ENCODE data around the gene ARFIP1. TPM values are rescaled to one million over a fixed set of nuclear protein-coding genes. Genes with fewer than 3 reads are reported as not detected.
A peak's percentile ranks its signal among the peaks of the same experiment; 100 is the strongest.

ARFIP1 gene
- total RNA-seq, 4 donors from 2014 or later: 34.3 to 45.1 (median 42.1) TPM

DNA sequence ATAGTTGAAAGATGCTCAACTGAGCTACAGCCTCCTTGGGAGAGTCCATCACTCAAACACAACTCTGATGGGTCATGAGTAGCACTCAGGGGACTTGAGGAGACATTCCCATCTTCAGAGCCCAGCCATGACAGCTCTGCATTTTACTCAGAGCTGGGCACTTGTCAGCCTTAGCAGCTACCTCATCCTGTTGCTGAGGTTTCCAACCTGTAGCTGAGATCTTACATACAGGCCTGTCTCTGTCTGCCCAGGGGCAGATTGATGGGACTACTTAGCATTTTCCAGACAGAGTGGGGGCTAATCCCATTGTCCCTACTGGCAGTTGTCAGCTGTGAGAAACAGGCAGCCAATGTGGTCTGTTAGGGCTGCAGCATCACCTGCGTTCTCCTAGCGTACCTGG lies 159.9 kb downstream of the ARFIP1 start:
- peak overlapping the region in 2 of 3 donors; percentile 54 to 94 for H3K27ac ChIP-seq
- H3K9me3 ChIP-seq: no peaks in the 10 kb centered on the region
- H3K36me3 ChIP-seq: no peaks in the 10 kb centered on the region
- TF ChIP-seq, protein P1, sequence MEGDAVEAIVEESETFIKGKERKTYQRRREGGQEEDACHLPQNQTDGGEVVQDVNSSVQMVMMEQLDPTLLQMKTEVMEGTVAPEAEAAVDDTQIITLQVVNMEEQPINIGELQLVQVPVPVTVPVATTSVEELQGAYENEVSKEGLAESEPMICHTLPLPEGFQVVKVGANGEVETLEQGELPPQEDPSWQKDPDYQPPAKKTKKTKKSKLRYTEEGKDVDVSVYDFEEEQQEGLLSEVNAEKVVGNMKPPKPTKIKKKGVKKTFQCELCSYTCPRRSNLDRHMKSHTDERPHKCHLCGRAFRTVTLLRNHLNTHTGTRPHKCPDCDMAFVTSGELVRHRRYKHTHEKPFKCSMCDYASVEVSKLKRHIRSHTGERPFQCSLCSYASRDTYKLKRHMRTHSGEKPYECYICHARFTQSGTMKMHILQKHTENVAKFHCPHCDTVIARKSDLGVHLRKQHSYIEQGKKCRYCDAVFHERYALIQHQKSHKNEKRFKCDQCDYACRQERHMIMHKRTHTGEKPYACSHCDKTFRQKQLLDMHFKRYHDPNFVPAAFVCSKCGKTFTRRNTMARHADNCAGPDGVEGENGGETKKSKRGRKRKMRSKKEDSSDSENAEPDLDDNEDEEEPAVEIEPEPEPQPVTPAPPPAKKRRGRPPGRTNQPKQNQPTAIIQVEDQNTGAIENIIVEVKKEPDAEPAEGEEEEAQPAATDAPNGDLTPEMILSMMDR (IDR thresholded peaks at IDR 0.05): no peak
- TF ChIP-seq POLR2A (IDR thresholded peaks at IDR 0.05): no peak
- peaks cover 24 to 31% of the 10 kb centered on the region in 2 donors for H3K4me1 ChIP-seq
- no peak overlapping the region for H3K4me3 ChIP-seq (replicated peaks in 1 of 3)
- 96 to 97% methylated on average over 2 of the region's 2 CpGs for WGBS, 2 donors
- intact Hi-C loops (cut with DNase I): no loop called here
- H3K27me3 ChIP-seq: no peaks in the 10 kb centered on the region
- DNase-seq: no peak

DNA sequence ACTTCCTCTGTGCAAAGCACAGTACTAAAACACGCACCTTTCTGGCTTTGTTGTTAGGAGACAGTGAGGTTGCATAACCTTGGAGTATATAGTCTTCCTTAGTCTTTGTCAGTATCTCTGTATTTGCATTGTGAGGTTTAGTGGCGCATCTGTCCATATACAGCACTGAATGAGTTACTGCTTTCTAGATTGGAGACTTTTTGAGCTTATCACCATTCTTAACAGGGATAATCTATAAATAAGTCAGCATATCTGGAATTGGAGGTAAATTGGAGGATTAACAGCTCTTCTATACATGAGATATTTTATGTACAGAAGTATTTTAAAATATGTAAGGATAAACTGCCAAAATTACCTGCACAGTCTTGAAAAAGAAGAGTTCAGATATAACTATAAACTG lies 160.7 kb downstream of the ARFIP1 start:
- H3K9me3 ChIP-seq: no peaks in the 10 kb centered on the region
- H3K4me1 ChIP-seq: peaks cover 26 to 28% of the 10 kb centered on the region in 2 donors
- no peak for DNase-seq
- no peaks in the 10 kb centered on the region for H3K27me3 ChIP-seq
- no peak overlapping the region for H3K27ac ChIP-seq
- intact Hi-C loops (cut with DNase I): no loop called here
- WGBS, 2 donors: 88% methylated on average over 2 of the region's 2 CpGs
- TF ChIP-seq POLR2A (IDR thresholded peaks at IDR 0.05): no peak
- TF ChIP-seq, protein P1 (IDR thresholded peaks at IDR 0.05): no peak
- no peaks in the 10 kb centered on the region for H3K36me3 ChIP-seq
- H3K4me3 ChIP-seq (replicated peaks in 1 of 3): no peak overlapping the region

DNA sequence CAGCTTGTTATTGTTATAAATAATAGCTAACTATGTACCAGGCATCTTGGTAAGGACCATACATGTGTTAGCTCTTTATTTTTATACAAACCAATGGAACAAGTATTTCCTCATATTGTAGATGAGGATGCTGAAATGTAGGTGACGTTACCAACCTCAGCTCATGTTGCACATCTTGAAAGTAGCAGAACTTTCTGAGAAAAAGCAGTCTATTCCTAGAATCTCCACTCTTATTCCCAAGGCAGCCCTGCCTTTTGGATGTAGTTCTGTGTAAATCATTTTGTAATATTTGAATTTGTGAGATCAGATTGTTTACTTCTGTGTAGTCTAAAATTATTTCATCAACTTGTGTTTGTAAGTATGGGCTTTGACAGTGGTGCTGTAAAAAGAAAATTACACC lies 161.7 kb downstream of the ARFIP1 start:
- H3K27ac ChIP-seq: no peak overlapping the region
- H3K36me3 ChIP-seq: no peaks in the 10 kb centered on the region
- intact Hi-C loops (cut with DNase I): no loop called here
- DNase-seq: no peak
- WGBS, 2 donors: 94% methylated on average over 1 of the region's 1 CpG
- no peaks in the 10 kb centered on the region for H3K27me3 ChIP-seq
- TF ChIP-seq POLR2A (IDR thresholded peaks at IDR 0.05): no peak
- TF ChIP-seq, protein P1 (IDR thresholded peaks at IDR 0.05): no peak
- no peaks in the 10 kb centered on the region for H3K9me3 ChIP-seq
- peaks cover 24 to 27% of the 10 kb centered on the region in 2 donors for H3K4me1 ChIP-seq
- H3K4me3 ChIP-seq (replicated peaks in 1 of 3): no peak overlapping the region

DNA sequence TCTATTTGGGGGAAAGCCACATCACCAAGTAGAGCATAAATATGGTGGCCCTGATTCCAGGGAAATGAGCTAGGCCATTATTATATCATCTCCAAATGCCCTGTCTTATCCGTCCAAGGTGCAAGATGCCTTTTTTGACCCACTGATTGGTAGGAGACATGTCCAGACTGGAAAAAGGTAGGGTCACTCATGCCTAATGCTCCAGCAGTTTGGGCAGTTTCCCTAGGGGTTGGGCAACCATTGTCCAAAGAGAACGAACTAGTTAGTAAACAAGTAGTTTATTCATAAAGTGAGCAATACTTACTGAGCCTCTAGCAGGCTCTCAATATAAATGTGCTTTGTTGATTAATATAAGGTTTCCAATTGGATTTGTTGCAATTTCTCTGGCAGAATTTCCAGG lies 162.6 kb downstream of the ARFIP1 start:
- Histone ChIP-seq H3K27ac (no peak overlapping the region), H3K4me1 (peaks cover 27 to 30% of the 10 kb centered on the region in 2 donors), H3K27me3 (no peaks in the 10 kb centered on the region), H3K9me3 (no peaks in the 10 kb centered on the region), H3K4me3 (replicated peaks in 1 of 3) (no peak overlapping the region), H3K36me3 (no peaks in the 10 kb centered on the region)
- no peak for DNase-seq
- TF ChIP-seq, protein P1 (IDR thresholded peaks at IDR 0.05): no peak
- no peak for TF ChIP-seq POLR2A (IDR thresholded peaks at IDR 0.05)
- 88 to 98% methylated on average over 2 of the region's 2 CpGs for WGBS, 2 donors
- intact Hi-C loops (cut with DNase I): no loop called here

DNA sequence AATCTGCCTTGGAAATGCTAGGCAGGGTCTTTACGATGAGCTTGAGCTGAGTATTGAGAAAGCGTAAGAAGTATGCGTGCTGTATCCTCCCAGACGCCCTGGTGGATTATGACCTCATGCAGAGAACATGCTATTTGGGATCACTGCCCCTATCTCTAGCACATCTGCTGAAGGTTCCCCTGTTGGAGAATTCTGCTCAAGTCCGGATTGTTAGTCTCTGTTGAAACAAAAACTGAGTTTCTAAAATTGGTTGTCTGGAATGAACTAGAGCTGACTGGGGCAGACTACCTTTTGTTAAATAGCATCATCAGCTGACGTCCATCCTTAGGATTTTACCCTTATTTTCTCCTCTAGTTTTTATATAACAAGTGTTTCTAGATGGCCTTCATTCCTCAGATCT lies 163.9 kb downstream of the ARFIP1 start:
- intact Hi-C loops (cut with DNase I): no loop called here
- Histone ChIP-seq H3K4me3 (replicated peaks in 1 of 3) (no peak overlapping the region), H3K4me1 (peaks cover 27 to 30% of the 10 kb centered on the region in 2 donors), H3K27me3 (no peaks in the 10 kb centered on the region), H3K36me3 (no peaks in the 10 kb centered on the region), H3K27ac (peak overlapping the region in 1 of 3 donors; percentile 24), H3K9me3 (no peaks in the 10 kb centered on the region)
- TF ChIP-seq POLR2A (IDR thresholded peaks at IDR 0.05): no peak
- TF ChIP-seq, protein P1 (IDR thresholded peaks at IDR 0.05): no peak
- DNase-seq: no peak
- 82 to 87% methylated on average over 6 of the region's 6 CpGs for WGBS, 2 donors
